Fibroblast of lung (primary cell): ENCODE measurements around the gene PDLIM4. TPM values are rescaled to one million over a fixed set of nuclear protein-coding genes. Genes with fewer than 3 reads are reported as not detected.

Experiments
- DNase-seq, 2 donors: peaks; one replicate each; pipeline versions ENCODE4 v3.0.0 to v3.0.0-alpha.2; 2010; ENCODE audit warnings: low read depth in 2 of 2
- H2AFZ ChIP-seq: 2 replicates; pipeline ENCODE4 v1.5.1; 2012; ENCODE audit warnings: low read length, control low read depth, inconsistent platforms
- H3K27ac ChIP-seq: 2 replicates; pipeline ENCODE4 v1.5.1; 2011; ENCODE audit warnings: low read length, control low read depth; ENCODE audit not compliant: insufficient read depth
- H3K27me3 ChIP-seq: 2 replicates; pipeline ENCODE4 v1.5.1; 2011; ENCODE audit warnings: mild to moderate bottlenecking, low read length; ENCODE audit not compliant: control insufficient read depth, insufficient read depth
- H3K36me3 ChIP-seq: 2 replicates; pipeline ENCODE4 v1.5.1; 2011; ENCODE audit warnings: low read length; ENCODE audit not compliant: control insufficient read depth, insufficient read depth
- H3K4me1 ChIP-seq: 2 replicates; pipeline ENCODE4 v1.5.1; 2011; ENCODE audit warnings: low read length; ENCODE audit not compliant: control insufficient read depth, insufficient read depth; ENCODE audit errors: extremely low read depth
- H3K4me2 ChIP-seq: 2 replicates; pipeline ENCODE4 v1.5.1; 2011; ENCODE audit warnings: low read length, control low read depth; ENCODE audit not compliant: insufficient read depth; ENCODE audit errors: extremely low read depth
- H3K4me3 ChIP-seq, 4 experiments: fragments of 200-600 bp in 1 of 4; sonication (generic) in 1 of 4; replicated peaks in 1 of 4; 2 replicates each; pipeline ENCODE4 v1.5.1; 2011 to 2016; ENCODE audit warnings: low read length in 4 of 4, low read depth in 3 of 4, mild to moderate bottlenecking in 3 of 4, control low read depth in 2 of 4, inconsistent platforms in 1 of 4, mixed read lengths in 1 of 4; ENCODE audit not compliant: insufficient read depth in 1 of 4; ENCODE audit errors: control extremely low read depth in 1 of 4
- H3K79me2 ChIP-seq: 2 replicates; pipeline ENCODE4 v1.5.1; 2012; ENCODE audit warnings: mild to moderate bottlenecking, low read length, inconsistent platforms; ENCODE audit not compliant: control insufficient read depth, insufficient read depth
- H3K9ac ChIP-seq: 2 replicates; pipeline ENCODE4 v1.5.1; 2011; ENCODE audit warnings: mild to moderate bottlenecking, low read length, control low read depth; ENCODE audit not compliant: insufficient read depth
- H3K9me3 ChIP-seq: 2 replicates; pipeline ENCODE4 v1.5.1; 2012; ENCODE audit warnings: low read depth, low read length; ENCODE audit not compliant: control insufficient read depth, insufficient read depth
- H4K20me1 ChIP-seq: 2 replicates; pipeline ENCODE4 v1.5.1; 2011; ENCODE audit warnings: low read length; ENCODE audit not compliant: control insufficient read depth, insufficient read depth; ENCODE audit errors: extremely low read depth
- EZH2 ChIP-seq: IDR thresholded peaks from 2 replicates; pipeline ENCODE4 v1.5.1; 2012; ENCODE audit warnings: low read length, control low read depth, mild to moderate bottlenecking; ENCODE audit errors: missing control alignments
- polyA plus RNA-seq, 2 donors: library from polyadenylated mRNA; depleted of rRNA in 1 of 2; stranded (reverse) in 1 of 2; unstranded in 1 of 2; fragments of >200 nt; gene quantifications; 2 replicates each; pipeline ENCODE4 v1.2.1, GENCODE V29; 2011 to 2012; ENCODE audit warnings: missing spikeins in 1 of 2
- total RNA-seq: library from RNA; depleted of rRNA; stranded (reverse); fragments of >200 nt; gene quantifications from 2 replicates; pipeline ENCODE4 v1.2.1, GENCODE V29; 2014
- TF ChIP-seq, protein P1 (sequence below), 2 donors: IDR thresholded peaks in 1 of 2; conservative IDR thresholded peaks in 1 of 2; 1 replicate in 1 of 2; 2 replicates in 1 of 2; pipeline ENCODE4 v1.5.1; 2011 to 2012; ENCODE audit warnings: low read length in 2 of 2, control low read depth in 1 of 2, inconsistent platforms in 1 of 2, low read depth in 1 of 2, mild to moderate bottlenecking in 1 of 2

PDLIM4 gene
- total and polyA plus RNA-seq, 2 donors (not counting 1 experiment from before 2014, with no cell fraction given), result 10.7 to 67.2 TPM

DNA sequence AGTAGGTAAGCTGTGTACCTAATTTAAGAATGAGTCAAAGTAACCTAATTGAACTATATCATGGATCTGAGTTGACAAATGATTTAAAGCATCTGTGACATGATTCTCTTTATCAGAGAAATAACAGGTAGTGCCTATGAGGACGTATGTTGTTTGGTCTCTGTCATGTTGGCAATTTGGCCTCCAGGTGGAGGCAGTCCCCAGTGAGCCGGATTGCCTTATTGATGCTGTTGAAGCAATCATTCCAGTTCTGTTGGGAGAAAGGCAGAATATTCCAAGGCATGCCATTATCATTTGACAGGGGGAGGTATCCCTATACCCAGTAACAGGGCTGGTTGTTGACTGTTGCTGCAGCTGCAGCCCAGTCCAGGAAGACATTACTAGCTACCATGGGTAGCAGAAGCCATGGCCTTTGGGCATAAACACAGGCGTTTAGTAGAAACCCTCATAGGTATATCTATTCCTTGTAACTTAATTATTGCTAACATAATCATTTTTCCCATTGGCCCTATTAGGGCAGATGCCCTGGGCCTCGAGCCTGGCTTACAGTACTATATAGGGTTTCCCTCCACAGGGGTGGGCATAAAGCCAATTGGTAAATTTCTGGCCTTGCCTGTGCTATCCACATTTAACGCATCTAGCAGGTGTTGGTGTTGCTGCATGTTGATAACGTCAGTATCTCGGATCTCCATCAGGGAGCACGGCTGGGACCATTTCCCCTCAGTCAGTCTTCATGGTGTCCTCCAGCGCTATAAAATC, 24.5 kb downstream of the PDLIM4 start:
- H3K36me3 ChIP-seq, result no peaks in the 10 kb centered on the region
- no peak for DNase-seq
- H3K4me2 ChIP-seq, result no peak overlapping the region
- H3K9ac ChIP-seq, result no peak overlapping the region
- H3K4me1 ChIP-seq, result no peaks in the 10 kb centered on the region
- TF ChIP-seq, protein P1, sequence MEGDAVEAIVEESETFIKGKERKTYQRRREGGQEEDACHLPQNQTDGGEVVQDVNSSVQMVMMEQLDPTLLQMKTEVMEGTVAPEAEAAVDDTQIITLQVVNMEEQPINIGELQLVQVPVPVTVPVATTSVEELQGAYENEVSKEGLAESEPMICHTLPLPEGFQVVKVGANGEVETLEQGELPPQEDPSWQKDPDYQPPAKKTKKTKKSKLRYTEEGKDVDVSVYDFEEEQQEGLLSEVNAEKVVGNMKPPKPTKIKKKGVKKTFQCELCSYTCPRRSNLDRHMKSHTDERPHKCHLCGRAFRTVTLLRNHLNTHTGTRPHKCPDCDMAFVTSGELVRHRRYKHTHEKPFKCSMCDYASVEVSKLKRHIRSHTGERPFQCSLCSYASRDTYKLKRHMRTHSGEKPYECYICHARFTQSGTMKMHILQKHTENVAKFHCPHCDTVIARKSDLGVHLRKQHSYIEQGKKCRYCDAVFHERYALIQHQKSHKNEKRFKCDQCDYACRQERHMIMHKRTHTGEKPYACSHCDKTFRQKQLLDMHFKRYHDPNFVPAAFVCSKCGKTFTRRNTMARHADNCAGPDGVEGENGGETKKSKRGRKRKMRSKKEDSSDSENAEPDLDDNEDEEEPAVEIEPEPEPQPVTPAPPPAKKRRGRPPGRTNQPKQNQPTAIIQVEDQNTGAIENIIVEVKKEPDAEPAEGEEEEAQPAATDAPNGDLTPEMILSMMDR (conservative IDR thresholded peaks at IDR 0.05 in 1 of 2, IDR thresholded peaks at IDR 0.05 in 1 of 2; ENCODE audit: low read depth in 1 of 2, low read length in 2 of 2), result no peak
- no peak for TF ChIP-seq EZH2
- H3K4me3 ChIP-seq, result no peak overlapping the region
- no peak overlapping the region for H3K27ac ChIP-seq
- no peaks in the 10 kb centered on the region for H3K9me3 ChIP-seq
- H3K27me3 ChIP-seq, result peaks cover 4% of the 10 kb centered on the region
- no peaks in the 10 kb centered on the region for H3K79me2 ChIP-seq
- H4K20me1 ChIP-seq, result no peaks in the 10 kb centered on the region
- H2AFZ ChIP-seq, result no peak overlapping the region

DNA sequence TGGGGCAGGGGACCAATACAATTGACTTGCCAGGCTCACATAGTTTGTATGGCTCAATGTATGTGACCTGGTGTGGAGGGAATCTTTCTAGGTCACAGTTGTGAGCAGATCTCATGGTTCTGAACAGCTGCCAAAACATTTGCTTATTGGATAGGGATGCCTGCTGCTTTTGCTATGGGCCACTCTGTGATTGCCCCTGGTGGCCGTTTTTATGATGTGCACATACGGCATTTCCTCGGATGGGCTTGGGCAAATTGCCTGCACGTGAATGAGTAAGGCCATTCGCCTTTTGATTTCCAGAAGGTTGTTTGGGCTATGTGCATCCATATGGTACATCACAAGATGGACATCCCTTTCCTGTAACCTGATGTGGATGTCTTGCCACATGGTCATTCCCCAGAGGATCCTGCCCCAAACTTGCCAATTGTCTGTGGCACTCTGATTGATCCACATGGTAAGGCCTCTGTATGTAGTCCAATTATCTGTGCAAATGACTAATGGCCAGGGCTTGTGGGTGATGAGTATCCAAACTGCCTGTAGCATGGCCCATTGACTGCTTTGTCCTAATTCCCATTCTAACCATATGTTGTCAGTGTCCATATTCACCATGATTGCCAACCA, 26.0 kb downstream of the PDLIM4 start:
- no peak for TF ChIP-seq EZH2
- TF ChIP-seq, protein P1 (conservative IDR thresholded peaks at IDR 0.05 in 1 of 2, IDR thresholded peaks at IDR 0.05 in 1 of 2; ENCODE audit: low read depth in 1 of 2, low read length in 2 of 2), result peak; percentile 59 to 65
- DNase-seq, result peak; percentile 60 to 75
- no peak overlapping the region for H3K27ac ChIP-seq
- H3K9me3 ChIP-seq, result no peaks in the 10 kb centered on the region
- H3K9ac ChIP-seq, result no peak overlapping the region
- H3K4me1 ChIP-seq, result no peaks in the 10 kb centered on the region
- no peaks in the 10 kb centered on the region for H4K20me1 ChIP-seq
- H3K79me2 ChIP-seq, result no peaks in the 10 kb centered on the region
- H3K27me3 ChIP-seq, result peaks cover 4% of the 10 kb centered on the region
- no peak overlapping the region for H3K4me3 ChIP-seq
- no peak overlapping the region for H2AFZ ChIP-seq
- no peaks in the 10 kb centered on the region for H3K36me3 ChIP-seq
- H3K4me2 ChIP-seq, result no peak overlapping the region

DNA sequence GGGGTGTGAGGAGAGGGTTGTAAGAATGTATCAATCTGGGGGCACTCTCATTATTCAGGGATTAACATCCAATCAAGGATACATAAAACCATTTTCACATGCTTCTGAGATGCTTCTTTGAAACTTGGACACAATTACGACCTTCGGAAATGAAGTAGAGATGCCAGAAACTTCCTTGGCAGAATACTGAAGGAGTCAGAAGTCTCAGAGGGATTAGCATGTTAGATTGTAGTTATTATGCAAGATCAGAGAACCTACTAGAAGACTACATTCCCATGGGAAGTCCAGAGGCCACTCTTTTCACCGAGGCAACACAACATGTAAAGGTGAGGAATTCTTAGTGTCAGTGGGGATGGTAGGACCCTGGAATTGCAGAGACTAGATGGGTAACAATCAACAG, 31.6 kb downstream of the PDLIM4 start:
- no peak for DNase-seq
- H3K9ac ChIP-seq, result no peak overlapping the region
- H3K79me2 ChIP-seq, result no peaks in the 10 kb centered on the region
- H3K36me3 ChIP-seq, result no peaks in the 10 kb centered on the region
- H3K4me2 ChIP-seq, result no peak overlapping the region
- no peak overlapping the region for H2AFZ ChIP-seq
- H4K20me1 ChIP-seq, result no peaks in the 10 kb centered on the region
- H3K4me3 ChIP-seq, result no peak overlapping the region
- H3K27ac ChIP-seq, result no peak overlapping the region
- H3K9me3 ChIP-seq, result no peaks in the 10 kb centered on the region
- H3K27me3 ChIP-seq, result no peaks in the 10 kb centered on the region
- TF ChIP-seq, protein P1 (conservative IDR thresholded peaks at IDR 0.05 in 1 of 2, IDR thresholded peaks at IDR 0.05 in 1 of 2; ENCODE audit: low read depth in 1 of 2, low read length in 2 of 2), result no peak
- TF ChIP-seq EZH2, result no peak
- H3K4me1 ChIP-seq, result no peaks in the 10 kb centered on the region
